ENCODE data around the gene REM1.

DNA sequence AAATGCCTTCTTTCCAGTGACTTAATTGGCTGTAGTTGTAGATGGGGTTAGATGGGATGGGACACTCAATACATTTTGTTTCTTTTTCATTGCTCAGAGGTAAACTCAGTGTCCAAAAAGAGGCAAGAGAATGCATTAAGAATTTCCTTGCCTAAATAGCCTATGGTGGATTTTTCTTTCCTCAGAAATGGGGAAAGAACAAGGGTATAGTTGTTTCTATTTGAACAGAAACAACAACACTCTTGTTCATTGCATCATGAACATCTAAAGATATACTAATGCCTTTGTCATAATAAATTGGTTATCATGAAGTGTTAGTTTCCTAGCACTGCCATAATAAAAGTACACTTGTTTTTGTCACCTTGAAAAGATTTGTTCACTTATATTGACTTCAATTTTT, 49.3 kb upstream of the REM1 start:
- TF ChIP-seq, protein P1, sequence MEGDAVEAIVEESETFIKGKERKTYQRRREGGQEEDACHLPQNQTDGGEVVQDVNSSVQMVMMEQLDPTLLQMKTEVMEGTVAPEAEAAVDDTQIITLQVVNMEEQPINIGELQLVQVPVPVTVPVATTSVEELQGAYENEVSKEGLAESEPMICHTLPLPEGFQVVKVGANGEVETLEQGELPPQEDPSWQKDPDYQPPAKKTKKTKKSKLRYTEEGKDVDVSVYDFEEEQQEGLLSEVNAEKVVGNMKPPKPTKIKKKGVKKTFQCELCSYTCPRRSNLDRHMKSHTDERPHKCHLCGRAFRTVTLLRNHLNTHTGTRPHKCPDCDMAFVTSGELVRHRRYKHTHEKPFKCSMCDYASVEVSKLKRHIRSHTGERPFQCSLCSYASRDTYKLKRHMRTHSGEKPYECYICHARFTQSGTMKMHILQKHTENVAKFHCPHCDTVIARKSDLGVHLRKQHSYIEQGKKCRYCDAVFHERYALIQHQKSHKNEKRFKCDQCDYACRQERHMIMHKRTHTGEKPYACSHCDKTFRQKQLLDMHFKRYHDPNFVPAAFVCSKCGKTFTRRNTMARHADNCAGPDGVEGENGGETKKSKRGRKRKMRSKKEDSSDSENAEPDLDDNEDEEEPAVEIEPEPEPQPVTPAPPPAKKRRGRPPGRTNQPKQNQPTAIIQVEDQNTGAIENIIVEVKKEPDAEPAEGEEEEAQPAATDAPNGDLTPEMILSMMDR (IDR thresholded peaks at IDR 0.05), result no peak
- TF ChIP-seq POLR2AphosphoS5 (IDR thresholded peaks at IDR 0.05), result no peak
